GM12865 (cell line): ENCODE measurements around the gene ITGA6.
"Not testable (repeated sequence)": the region's sequence is repeated elsewhere in the genome, so short reads cannot be mapped to it uniquely, and the experiment has no call there.

ENCODE experiments used
- DNase-seq: peaks from one replicate; pipeline ENCODE4 v3.0.0; 2010; ENCODE audit warnings: low read depth
- H3K4me3 ChIP-seq: 2 replicates; pipeline ENCODE4 v1.5.1; 2011; ENCODE audit warnings: mild to moderate bottlenecking, low read depth, low read length, control low read depth
- CTCF ChIP-seq: IDR thresholded peaks from 2 replicates; pipeline ENCODE4 v1.5.1; 2011; ENCODE audit warnings: low read length, control low read depth, low read depth, inconsistent platforms; ENCODE audit not compliant: insufficient read depth; ENCODE audit errors: missing control alignments

Gene ITGA6

DNA sequence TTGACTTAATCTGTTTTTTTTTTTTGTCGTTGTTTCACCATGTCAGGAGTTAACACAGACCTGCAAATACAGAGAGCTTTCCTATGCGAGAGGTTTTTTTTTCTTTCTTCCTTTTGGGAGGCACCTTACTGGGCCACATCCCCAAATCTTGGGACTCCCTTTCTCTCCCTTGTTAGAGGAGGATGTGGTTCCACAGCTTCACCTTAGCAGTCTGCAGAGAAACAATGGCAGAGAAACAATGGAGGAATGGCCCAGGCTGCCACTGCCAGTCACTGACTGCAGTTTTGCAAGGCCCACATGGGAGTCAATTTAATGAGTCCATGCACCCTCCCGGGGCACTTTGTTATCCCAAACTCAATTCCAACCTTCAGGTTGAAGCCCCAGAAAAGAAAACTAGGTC is 107.7 kb downstream of the ITGA6 start:
- no peak for TF ChIP-seq CTCF
- no peak overlapping the region for H3K4me3 ChIP-seq
- no peak for DNase-seq

GRCh38 chr2:172537851-172538250 is 110.5 kb downstream of the ITGA6 start:
- H3K4me3 ChIP-seq, DNase-seq: not testable (repeated sequence)

DNA sequence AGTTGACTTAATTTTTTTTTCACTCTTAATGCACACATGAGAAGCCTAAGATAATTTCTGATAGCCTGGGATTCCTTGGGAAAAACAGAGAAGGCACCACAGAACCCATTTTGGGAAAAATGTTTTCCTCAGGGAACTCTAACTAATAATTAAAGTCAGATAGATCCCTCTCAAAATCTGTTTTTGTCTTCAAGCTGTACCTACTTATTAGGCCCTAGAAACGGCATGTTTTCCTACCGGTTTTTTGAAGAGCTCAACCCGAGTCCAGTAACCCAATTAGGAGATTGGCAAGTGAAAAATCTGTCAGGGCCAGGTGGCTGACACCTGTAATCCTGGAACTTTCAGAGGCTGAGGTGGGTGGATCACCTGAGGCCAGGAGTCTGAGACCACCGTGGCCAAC is 112.4 kb downstream of the ITGA6 start:
- DNase-seq: no peak
- TF ChIP-seq CTCF: no peak
- H3K4me3 ChIP-seq: no peak overlapping the region

GRCh38 chr2:172540421-172540820 is 113.0 kb downstream of the ITGA6 start:
- DNase-seq: no peak
- no peak overlapping the region for H3K4me3 ChIP-seq
- no peak for TF ChIP-seq CTCF

GRCh38 chr2:172545408-172546075 is 118.2 kb downstream of the ITGA6 start:
- no peak for TF ChIP-seq CTCF
- DNase-seq: no peak
- no peak overlapping the region for H3K4me3 ChIP-seq

GRCh38 chr2:172549131-172549530 is 121.7 kb downstream of the ITGA6 start:
- H3K4me3 ChIP-seq: no peak overlapping the region
- no peak for TF ChIP-seq CTCF
- DNase-seq: no peak

- not testable (repeated sequence) for H3K4me3 ChIP-seq, DNase-seq
Measured at GRCh38 chr2:172549802-172550201, 122.4 kb downstream of the ITGA6 start.

- no peak for TF ChIP-seq CTCF
- no peak for DNase-seq
- H3K4me3 ChIP-seq: no peak overlapping the region
Measured at GRCh38 chr2:172550419-172550818, 123.0 kb downstream of the ITGA6 start.
